HG03175 (cell line): ENCODE results near the gene GIPC1.

Source experiments
- ATAC-seq: cut with Tn5 transposase; IDR thresholded peaks from one replicate; pipeline ENCODE4 v1.9.1; 2021; ENCODE audit warnings: mild to moderate bottlenecking, moderate library complexity; ENCODE audit not compliant: unreplicated experiment

Gene GIPC1

DNA sequence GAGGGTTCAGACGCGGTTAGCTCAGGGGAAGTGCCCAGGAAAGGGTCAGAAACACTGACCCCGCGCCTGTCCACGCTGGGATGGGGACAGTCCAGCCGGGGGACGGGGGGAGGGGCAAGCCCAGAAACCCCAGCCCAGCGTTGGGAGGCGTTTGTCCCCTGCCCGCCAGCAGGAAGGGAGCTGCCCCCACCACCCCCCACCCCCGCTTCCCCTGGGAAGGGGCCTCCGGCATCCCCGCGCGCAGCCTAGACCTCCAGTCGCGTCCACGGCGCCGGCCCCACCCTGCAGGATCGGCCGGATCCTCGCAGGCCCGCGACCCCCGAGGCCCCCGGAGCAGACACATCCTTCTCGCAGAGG, 277 bp downstream of the GIPC1 start:
- ATAC-seq = no peak

DNA sequence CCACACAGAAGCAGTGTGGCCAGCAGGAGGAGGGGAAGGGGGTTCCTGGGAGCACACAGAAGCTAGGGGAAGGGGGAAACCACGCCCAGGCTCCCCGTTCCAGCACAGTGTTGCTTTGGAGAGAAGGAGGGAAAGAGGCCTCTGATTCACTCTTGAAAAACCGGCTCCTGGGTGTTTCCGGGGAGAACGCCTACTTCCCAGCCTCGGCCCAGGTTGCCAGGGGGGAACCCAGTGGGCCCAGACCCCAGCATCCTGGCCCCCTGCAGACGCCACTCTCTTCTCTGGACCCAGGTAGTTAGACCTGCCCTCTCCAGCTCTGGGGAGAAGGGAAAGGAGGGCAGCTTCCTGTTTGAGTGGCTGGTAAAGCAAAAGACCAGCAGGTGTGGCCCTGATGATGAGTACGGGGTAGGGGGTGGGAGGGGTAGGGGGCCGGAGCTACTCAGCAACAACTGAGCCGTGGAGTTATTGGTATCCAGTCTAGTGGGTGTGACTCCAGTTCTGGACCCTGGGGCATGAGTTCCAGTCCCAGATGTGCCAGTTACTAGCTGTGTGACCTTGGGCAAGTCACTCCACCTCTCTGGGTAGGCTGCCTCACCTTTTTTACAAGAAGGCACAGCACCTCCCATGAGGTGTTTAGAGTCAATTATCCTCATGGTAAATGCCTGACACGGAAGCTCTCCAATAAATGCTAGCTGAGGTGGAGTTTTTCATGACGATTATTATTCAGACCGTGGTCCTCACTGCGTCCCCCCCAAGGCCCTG, 836 bp downstream of the GIPC1 start:
- no peak for ATAC-seq

DNA sequence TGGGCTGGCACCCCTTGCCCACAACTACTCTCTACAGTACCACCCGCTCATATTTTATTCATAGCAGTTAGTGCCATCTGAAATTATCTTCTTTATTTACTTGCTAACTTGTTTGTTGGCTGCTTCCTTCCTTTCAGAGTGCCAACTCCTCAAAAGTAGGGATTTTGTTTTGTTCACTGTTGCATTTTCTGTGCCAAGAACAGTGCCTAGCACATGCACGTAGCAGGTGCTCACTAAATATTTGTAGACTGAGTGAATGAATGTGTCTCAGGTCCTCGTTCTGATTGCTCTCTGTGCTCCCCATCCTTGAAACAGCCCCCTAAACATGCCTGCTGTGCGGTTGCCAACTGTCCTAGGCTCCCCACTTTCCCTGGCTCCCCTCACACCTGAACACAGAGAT, 1.5 kb downstream of the GIPC1 start:
- no peak for ATAC-seq

DNA sequence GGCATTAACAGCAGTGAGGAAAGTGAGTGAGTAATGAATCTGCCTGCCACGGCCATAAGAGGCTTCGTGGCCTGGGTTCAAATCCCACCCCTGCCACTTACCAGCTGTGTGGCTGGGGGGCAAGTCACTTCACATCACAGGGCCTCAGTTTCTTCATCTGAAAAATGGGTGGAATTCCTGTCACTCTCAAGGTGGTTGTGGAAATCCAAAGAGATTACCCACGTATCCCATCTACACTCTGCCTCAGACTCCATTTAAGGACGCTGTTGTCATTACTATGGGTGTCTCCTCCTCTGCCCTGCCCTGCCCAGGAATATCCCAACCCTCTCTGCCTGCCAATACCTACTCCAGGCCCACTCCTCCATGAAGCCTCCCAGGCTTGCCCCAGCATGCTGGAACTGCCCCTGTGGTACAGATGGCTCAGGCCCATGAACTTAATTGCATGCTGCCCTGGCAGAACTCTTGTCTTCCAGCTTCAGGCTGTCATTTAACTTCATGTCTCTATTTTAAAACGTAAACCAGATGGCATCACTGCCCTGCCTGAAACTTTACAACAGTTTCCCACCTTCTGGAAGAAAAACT, 3.1 kb downstream of the GIPC1 start:
- no peak for ATAC-seq

DNA sequence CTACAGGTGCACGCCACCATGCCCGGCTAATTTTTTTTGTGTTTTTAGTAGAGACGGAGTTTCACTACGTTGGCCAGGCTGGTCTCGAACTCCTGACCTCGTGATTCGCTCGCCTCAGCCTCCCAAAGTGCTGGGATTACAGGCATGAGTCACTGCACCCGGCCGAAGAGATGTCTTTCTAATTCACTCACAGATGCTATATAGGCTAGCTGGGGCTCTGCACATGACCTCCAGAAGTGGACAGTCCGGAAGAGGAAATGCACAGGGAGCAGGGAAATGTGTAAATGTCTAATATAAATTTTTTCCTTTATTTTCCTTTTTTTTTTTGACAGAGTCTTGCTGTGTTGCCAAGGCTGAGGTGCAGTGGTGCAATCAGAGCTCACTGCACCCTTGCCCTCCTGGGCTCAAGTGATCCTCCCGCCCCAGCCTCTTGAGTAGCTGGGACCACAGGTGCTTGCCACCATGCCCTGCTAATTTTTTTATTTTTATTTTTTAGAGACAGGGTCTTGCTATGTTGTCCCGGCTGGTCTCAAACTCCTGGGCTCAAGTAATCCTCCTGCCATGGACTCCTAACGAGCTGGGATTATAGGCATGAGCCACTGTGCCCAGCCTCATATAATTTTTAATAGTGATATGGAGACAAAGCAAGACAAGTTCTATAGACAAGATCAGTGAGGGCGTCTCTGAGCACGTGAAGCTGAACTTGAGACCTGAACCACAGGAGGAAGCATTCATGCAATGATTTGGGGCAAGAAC, 8.4 kb downstream of the GIPC1 start:
- no peak for ATAC-seq

DNA sequence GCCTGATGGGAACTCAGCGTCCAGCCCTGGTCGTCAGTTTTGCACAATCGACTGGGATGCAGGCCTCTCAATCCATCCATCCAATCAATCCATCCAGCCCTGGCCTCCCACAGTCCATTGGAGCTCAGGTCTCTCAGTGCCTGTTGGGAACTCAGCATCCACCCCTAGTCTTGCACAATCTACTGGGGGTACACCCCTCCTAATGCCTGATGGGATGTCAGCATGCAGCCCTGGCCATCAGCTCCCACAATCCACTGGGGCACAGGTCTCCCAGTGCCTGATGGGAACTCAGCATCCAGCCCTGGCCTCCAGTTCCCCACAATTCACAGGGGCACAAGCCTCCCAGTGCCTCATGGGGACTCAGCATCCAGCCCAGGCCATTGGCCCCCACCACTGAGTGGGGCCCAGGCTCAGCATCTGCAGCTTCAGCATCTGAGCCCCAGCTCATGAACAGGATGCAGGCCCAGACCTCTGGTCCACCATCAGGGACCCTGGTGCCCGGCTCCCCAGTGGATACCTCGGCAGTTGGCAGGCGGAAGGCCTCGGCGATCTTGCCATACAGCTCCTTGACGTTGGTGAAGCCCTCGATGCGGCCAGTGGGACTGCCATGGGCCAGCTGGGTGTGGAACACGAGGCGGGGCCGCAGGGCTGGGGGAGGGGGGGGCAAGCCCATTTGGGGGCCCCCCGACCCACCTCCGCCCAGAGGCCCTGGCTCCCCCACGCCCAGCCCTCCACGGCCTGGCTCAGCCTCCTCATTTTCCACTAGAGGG, 13.6 kb downstream of the GIPC1 start:
- ATAC-seq = no peak

DNA sequence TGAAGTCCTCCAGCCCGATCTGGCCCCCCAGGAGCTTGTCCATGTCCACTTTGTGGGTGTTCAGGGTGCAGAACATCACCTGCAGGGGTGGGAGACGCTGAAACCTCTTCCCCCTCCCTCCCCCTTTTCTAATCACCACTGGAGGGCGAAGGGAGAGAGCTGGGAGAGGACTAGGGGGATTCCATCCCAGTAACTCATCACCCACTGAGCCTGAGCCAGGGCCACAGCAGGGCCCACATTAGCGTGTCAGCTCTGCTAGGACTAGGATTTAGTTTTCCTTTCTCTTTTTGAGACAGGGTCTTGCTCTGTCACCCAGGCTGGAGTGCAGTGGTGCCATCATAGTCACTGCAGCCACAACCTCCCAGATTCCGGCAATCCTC, 15.2 kb downstream of the GIPC1 start:
- ATAC-seq = no peak

DNA sequence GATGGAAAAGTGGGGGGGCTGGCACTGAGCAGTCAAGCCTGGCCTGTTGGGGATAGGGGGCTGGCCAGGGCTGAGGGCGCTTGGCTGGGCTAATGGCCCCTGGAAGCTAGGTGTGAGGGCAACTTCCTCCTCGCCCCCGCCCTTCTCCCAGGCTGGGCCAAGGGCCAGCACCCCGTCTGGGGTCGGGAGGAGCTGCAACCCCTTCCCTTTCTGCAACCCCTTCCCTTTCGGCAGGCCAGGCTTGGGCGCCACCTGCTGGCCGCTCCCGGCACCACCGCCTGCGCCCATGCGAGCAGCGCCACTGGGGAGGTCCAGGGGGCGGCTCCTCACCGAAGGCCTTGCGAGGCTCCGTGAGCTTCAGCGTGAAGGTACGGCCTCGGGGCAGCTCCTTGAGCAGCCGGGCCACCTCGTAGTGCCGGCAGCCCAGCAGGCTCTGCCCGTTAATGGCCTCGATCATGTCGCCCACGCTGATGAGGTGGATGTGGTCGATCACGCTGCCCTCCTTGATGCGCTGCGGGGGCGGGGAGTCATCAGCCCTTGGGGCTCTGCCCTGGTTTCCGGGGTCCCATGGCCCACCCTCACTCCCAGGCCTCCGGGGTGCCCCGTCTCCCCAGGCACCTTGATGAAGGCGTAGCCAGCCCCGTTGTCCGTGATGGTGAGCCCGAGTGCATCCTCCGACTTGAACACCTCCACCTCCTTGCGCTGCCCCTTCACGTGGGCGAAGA, 15.8 kb downstream of the GIPC1 start:
- ATAC-seq = no peak

DNA sequence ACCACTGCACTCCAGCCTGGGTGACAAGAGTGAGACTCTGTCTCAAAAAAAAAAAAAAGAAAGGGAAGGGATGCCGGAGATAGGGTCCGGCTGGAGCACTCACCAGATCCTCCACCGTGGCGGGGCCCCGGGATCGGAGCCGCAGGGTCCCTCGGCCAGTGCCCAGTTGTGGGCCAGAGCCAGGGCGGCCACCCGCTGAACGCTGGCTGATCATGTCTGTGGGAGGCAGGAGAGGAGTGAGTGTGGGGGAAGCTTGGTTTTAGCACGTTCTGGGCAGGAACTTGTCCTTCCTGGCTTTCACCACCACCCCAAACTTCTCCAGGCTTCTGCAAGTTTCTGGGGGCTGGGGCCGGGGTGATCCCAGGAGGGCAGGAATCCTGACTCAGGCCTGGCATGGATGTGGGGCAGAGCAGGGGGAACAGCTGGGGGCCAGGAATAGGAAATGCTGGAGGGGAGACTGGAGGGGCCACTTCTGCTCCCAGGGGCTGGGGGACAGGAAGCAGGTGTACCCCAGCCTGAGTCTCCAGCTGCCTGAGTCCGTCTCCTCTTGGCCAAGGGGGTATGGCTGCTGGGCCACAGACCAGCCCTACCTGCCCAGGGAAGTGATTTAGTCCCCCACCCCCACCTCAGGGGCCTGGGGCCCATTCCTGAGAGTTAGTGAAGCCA, 16.5 kb downstream of the GIPC1 start:
- no peak for ATAC-seq

DNA sequence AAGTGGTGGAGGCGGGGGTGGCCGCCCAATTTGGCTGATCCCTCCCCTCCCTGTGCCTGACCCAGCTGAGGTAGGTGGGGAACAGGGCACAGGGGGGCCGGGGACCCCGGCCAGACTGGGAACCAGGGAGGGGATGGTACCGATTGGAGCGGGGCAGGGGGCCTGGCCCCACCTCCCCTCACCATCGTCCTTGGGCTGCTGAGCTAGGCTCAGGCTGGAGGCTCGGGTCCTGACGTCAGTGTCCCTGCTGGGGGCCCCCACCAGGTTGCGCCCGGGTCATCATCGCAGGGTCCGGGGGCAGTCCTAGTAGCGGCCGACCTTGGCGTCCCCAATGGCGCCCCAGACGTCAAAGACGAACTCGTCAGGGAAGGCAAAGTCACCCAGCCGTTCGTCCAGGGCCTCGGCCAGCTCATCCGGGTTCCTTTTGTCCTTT, 17.8 kb downstream of the GIPC1 start:
- ATAC-seq = no peak

DNA sequence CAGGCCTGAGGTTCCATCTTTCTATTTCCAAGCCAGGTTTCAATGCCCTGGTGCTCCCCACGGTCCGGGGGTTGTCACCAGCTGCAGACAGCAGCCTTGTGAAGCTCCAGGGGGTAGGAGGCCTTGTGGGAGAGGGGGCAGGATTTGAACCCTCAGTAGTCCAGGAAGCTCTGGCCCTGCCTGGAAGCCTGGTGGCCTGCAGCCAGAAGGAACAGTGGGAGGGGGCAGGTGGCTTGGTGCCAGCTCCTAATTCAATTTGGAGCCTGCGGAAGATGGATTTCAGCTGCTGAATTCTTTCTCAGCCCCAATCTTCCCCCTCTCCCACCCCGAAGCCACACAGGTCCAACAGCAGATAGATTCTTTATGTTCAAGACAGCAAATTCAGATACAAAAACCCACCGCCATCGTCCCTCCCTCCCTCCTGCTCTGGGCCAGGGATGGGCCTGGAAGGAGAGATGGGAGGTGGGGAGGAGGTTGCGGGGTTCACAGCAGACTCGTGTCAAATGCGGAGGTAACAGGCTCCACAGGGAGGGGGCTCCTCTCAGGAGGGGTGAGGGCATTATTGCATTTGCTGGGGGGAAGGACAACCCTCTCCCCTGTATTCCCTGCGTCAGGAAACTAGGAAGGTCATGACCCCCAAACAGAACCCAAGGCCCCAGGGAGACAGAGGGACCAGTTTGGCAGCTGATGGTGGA, 18.4 kb downstream of the GIPC1 start:
- ATAC-seq = no peak

DNA sequence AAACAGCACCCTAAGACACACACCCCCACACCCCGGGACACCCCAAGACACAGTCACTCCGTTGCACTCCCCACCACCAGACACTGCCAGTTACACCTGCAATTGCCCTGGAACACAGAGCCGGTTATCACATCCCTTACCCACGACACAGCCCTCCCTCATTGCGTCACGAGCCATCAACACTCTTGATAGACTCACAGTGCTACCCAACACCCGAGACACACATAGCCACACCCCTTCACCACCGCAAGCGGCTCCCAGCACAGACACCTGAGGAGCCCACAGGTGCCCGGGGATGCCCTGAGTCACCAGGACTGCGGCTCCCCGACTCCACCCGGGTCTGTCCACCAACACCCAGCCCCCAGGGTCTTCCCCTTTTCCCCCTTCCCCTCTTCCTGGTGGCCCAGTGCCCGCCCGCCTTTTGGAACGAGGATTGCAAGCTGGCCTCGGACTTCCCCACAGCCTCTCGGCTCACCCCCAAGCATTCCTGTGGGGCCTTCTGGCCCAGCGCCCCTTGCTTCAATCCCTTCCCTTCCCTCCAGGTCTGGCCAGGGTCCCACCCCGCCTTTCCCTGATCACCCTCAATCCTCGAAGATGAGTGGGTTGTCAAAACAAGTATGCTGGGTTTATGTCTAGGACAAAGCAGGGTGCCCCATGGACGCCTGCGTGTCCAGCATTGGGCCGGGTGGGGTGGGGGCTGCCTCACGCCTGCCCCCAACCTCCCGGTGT, 19.1 kb downstream of the GIPC1 start:
- no peak for ATAC-seq

DNA sequence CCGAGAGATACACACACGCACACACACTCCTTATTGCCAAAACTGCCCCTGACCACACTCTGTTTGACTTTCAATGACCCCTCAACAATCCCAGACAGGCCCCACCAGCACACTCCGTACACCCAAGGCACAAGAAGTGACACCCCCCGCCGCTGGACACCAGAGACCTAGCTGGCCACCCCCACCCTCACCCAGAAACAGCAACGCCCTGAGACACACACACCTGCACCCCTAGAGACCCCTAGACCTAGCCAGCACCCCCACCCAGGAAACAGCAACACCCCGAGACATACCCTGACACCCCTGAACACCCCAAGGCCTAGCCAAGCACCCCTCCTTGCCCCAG, 19.6 kb downstream of the GIPC1 start:
- ATAC-seq = no peak

DNA sequence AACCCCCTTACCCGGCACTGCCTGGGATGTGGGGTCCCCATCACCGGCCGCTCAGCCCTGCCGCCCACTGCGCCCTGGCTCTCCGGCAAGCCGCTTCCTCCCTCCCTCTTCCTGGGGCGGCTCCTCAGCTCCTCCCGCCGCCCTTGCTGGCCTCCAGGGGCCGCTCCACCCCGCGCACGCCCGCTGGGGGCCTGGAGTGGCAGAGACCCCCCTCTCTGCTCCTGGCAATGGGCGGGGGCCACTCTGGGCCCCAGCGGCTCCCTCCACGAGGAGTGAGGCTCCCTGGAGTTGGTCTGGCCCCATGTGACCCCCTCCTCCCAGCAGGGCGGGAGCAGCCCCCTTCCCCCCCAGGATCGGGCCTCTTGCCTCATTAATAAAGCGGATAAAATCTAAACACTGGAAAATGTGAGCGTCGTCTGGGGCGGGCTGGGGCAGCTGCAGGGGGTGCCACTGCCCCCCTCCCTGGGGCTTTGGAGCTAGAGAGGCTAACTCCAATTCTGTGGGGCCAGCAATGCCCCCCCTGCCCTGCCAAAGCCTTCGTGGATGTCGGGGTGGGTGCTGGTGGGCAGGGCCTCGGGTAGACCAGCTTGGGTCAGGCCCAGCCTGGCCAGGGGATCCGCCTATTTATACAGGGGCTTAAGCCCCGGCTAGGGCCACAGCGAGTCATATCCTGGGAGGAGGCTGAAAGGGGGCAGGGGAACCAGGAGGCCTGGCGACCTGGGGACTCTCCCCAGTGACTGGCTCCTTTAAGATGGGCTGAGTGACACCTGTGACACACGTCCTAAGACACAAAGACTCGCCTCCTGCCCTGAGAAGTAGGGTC, 20.5 kb downstream of the GIPC1 start, which contains the start of gene PTGER1:
Gene PTGER1, minus strand, starts transcription at position 104 of the 823 bp plus-strand sequence. CDS start 1,034 bp downstream, outside the sequence.
- no peak for ATAC-seq

DNA sequence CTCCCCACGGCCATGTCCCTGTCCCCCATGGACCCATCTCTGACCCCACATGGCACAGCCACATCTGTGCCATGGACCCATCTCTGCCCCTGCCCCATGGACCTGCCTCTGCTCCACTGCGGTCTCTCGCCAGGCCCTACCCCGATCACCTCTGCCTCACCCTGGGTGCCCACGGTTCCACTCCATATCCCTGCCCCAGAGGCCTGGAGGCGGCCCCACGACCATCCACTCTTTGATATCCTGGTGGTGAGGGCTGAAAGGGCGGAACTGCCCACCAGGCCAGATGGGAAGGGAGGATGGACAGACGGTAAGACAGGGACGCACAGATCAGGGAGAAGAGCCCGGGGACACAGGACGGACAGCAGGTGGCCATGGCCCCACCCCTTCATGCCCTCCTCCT, 21.1 kb downstream of the GIPC1 start:
- ATAC-seq = no peak

DNA sequence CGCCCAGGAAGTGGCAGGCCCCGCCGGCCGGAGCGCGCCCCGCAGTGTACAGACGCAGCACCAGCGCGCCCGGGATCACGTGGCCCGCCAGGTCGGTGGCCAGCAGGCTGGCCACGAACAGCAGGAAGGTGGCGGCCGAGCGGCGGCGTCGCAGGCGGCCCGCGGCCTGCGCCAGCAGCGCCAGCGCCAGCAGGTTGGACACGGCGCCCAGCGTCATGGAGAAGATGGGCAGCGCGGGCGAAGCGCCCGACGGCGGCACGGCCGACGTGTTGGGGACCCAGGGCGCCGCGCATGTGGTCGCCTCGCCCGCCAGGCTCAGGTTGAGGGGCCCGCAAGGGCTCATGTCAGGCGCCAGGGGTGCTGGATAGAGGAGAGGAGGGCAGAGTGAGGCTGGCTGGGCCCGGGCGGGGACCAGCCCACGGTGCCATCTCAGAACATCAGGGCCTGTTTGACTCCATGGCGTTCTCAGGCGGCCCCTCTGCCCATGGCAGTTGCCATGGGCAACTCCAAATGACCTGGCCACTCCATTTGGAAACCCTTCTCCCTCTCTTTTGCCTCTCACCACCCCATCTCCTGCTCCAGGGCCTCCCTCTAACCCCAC, 21.8 kb downstream of the GIPC1 start:
- ATAC-seq = no peak

DNA sequence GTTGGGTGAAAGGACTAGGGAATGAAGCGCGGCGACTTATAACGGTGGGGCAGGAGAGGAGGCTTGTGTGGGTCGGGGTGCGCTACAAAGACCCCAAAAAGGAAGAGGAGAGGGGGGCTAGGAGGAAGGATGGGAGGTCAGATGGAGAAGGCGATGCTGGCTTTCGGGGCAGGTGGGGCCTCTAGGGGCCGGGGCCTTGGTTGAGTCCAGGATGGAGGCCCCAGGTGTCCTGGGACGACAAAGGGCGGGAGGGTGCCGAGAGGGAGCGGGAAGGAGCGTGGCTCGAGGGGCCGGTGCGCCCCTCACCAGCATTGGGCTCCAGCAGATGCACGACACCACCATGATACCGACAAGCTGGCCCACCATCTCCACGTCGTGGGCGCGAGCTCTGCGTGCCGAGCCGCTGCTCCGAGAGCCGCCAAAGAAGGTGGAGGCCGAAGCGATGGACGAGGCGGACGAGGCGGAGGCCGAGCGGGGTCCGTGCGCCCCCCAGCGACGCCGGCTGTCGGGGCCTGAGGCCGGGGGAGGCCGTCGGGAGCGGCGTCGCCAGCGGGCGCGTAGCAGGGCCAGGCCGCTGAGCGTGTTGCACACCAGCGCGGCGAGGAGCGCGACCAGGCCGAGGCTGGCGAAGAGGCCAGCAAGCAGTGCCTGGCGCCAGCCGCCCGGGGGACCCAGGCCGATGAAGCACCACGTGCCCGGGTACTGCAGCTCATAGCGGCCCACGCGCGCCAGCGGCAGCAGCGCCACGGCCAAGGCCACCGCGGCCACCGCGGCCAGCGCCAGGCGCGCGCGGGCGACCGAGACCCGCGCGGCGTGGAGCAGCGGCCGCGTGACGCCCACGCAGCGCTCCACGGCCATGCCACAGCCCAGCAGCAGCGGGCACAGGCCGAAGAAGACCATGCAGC, 22.6 kb downstream of the GIPC1 start:
- no peak for ATAC-seq
